ENCODE data around the gene MAP4. TPM values are rescaled to one million over a fixed set of nuclear protein-coding genes. Genes with fewer than 3 reads are reported as not detected.

The MAP4 gene
- total and polyA plus RNA-seq, 2 donors (not counting 3 experiments of a cell fraction or from before 2014, with no cell fraction given): 121 to 290 TPM

DNA sequence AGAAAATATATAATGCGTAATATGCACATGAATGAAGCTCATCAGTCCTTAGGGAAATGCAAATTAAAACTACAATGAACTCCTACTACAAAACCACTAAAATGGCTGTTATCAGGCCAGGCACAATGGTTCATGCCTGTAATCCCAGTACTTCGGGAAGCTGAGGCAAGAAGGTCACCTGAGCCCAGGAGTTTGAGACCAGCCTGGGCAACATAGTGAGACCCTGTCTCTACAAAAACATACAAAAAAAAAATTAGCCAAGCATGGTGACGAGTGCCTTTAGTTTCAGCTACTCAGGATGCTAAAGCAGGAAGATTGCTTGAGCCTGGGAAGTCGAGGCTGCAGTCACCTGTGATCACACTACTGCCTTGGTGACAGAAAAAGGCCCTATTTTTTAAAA, 85.2 kb downstream of the MAP4 start:
- POLR2A ChIA-PET: interaction anchor here (0.6 kb wide), 1 partner anchor 34 kb away, joined by 4 read pairs; no protein-coding TSS in a partner anchor
- FAIRE-seq: no peak

More for the DNA sequence above, 85.2 kb downstream of the MAP4 start:
- H3K4me2 ChIP-seq (ENCODE audit: insufficient read depth, low read length): no peak overlapping the region
- CTCF ChIA-PET: interaction anchor here (1.2 kb wide), 2 partner anchors 11 to 59 kb away, joined by 3 to 4 read pairs; no protein-coding TSS in a partner anchor
- H3K79me2 ChIP-seq (ENCODE audit: control insufficient read depth, insufficient read depth, low read length): peaks cover 8% of the 10 kb centered on the region
- no peaks in the 10 kb centered on the region for H4K20me1 ChIP-seq (replicated peaks; ENCODE audit: control insufficient read depth, extremely low read depth, insufficient read depth, low read length)
- no TSS peak for BruUV-seq (replicated peaks)
- H3K9me1 ChIP-seq (replicated peaks; ENCODE audit: control insufficient read depth, extremely low read depth, insufficient read depth, low read length): no peaks in the 10 kb centered on the region
- TF ChIP-seq POLR2A (IDR thresholded peaks at IDR 0.05; ENCODE audit: low read depth, low read length): no peak
- no peak for TF ChIP-seq FOS (IDR thresholded peaks at IDR 0.05; ENCODE audit: borderline replicate concordance, insufficient read depth, low read length)
- no peak for TF ChIP-seq EZH2 (IDR thresholded peaks at IDR 0.05; ENCODE audit: borderline replicate concordance, low read depth, low read length, severe bottlenecking)
- TF ChIP-seq, protein P1, sequence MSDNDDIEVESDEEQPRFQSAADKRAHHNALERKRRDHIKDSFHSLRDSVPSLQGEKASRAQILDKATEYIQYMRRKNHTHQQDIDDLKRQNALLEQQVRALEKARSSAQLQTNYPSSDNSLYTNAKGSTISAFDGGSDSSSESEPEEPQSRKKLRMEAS (IDR thresholded peaks at IDR 0.05; ENCODE audit: insufficient read depth, insufficient read length): no peak
- TF ChIP-seq JUN (IDR thresholded peaks at IDR 0.05; ENCODE audit: borderline replicate concordance, insufficient read depth, insufficient read length, low read depth): no peak
- no peak for TF ChIP-seq MYC (IDR thresholded peaks at IDR 0.05; ENCODE audit: low read depth, low read length)
- TF ChIP-seq, protein P2, sequence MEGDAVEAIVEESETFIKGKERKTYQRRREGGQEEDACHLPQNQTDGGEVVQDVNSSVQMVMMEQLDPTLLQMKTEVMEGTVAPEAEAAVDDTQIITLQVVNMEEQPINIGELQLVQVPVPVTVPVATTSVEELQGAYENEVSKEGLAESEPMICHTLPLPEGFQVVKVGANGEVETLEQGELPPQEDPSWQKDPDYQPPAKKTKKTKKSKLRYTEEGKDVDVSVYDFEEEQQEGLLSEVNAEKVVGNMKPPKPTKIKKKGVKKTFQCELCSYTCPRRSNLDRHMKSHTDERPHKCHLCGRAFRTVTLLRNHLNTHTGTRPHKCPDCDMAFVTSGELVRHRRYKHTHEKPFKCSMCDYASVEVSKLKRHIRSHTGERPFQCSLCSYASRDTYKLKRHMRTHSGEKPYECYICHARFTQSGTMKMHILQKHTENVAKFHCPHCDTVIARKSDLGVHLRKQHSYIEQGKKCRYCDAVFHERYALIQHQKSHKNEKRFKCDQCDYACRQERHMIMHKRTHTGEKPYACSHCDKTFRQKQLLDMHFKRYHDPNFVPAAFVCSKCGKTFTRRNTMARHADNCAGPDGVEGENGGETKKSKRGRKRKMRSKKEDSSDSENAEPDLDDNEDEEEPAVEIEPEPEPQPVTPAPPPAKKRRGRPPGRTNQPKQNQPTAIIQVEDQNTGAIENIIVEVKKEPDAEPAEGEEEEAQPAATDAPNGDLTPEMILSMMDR (IDR thresholded peaks at IDR 0.05; ENCODE audit: extremely low read depth in 1 of 2, insufficient read depth in 1 of 2, low read depth in 1 of 2, low read length in 2 of 2): no peak
- no peak for TF ChIP-seq GATA2 (IDR thresholded peaks at IDR 0.05; ENCODE audit: insufficient read depth, insufficient read length, low read depth, low read length)
- TF ChIP-seq POLR2AphosphoS5 (IDR thresholded peaks at IDR 0.05; ENCODE audit: insufficient read depth, low read depth, low read length): no peak
- no peak overlapping the region for H3K27ac ChIP-seq (ENCODE audit: insufficient read depth, low read depth, low read length)
- no peak overlapping the region for H3K9ac ChIP-seq (replicated peaks; ENCODE audit: extremely low read depth, insufficient read depth, low read length)
- no peak for DNase-seq (ENCODE audit: low read depth, low spot score)
- H3K9me3 ChIP-seq (replicated peaks; ENCODE audit: control insufficient read depth, insufficient read depth, low read length): no peaks in the 10 kb centered on the region
- intact Hi-C loops (cut with micrococcal nuclease) (no loop called here), dilution Hi-C loops (cut with MboI; ENCODE audit: extremely low pct_ligation_motif_present, low sequenced_read_pairs) (no loop called here)
- H2AFZ ChIP-seq (ENCODE audit: low read depth, low read length): no peak overlapping the region
- no peaks in the 10 kb centered on the region for H3K27me3 ChIP-seq (ENCODE audit: control insufficient read depth in 2 of 2, insufficient read depth in 2 of 2, low read length in 2 of 2)
- H3K4me1 ChIP-seq (ENCODE audit: control insufficient read depth, extremely low read depth, insufficient read depth, low read length): no peaks in the 10 kb centered on the region
- H3K36me3 ChIP-seq (ENCODE audit: control insufficient read depth in 2 of 2, extremely low read depth in 1 of 2, insufficient read depth in 2 of 2, low read length in 2 of 2): peaks cover 4 to 9% of the 10 kb centered on the region in 2 experiments
- H3K4me3 ChIP-seq (replicated peaks in 1 of 3; ENCODE audit: insufficient read depth in 1 of 3, low read depth in 1 of 3, low read length in 3 of 3): no peak overlapping the region

Data from endothelial cell of umbilical vein (primary cell).